Non-pigmented ciliary epithelial cell (primary cell): Measurements from ENCODE around the gene TMEM201.

Experiments
- DNase-seq: peaks from one replicate; pipeline ENCODE4 v3.0.0-alpha.2; 2010; ENCODE audit warnings: low read depth

TMEM201 gene

DNA sequence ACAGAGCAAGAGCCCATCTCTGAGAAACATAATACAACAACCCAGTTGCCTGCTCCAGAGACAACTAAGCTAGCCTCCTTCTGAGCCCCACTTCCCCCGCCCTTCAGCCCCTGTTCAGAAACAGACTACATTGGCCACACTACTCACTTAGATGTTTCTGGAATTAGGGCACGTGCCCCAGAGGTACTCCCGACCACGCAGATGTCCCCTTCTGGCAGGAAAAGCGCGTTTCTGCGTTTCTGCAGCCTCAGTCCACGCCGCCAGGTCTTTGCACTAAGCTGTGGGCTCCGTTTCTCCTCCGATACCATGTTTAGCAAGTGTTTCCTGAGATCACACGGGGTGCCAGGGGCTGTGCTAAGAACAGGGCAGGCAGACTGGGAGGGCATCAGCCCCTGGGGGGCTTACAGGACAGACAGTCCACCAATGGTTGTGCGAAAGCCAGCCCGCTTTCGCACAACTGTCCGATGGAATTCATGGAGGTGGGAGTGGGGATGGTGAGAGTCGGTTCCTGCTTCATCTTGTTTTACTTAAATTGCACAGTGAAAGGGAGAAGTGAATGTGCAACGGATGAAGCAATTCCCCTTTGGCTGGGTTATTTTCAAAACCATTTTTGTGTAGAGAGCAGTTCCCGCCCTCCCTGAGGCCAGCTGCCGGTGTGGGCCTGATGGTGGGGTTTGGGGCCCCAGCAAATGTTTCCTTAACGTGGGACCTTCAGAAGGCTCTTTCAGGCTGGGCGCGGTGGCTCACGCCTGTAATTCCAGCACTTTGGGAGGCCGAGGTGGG is 65.5 kb downstream of the TMEM201 start:
- no peak for DNase-seq

GRCh38 chr1:9654834-9655723 is 66.4 kb downstream of the TMEM201 start:
- no peak for DNase-seq

DNA sequence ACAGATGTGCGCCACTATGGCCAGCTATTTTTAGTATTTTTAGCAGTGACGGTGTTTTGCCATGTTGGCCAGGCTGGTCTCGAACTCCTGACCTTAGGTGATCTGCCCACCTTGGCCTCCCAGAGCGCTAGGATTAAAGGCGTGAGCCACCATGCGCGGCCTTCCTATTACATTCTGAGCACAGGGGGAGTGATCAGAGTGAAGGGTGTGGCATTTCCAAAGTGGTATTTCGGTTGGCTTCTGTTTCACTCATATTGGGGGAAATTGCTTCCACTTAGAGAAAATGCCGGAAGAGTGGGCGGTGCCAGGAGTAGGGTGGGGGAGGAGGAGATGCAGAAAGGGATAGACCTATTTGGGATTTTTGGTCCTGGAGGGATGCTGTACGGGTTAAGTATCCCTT is 67.1 kb downstream of the TMEM201 start:
- DNase-seq, result no peak

DNA sequence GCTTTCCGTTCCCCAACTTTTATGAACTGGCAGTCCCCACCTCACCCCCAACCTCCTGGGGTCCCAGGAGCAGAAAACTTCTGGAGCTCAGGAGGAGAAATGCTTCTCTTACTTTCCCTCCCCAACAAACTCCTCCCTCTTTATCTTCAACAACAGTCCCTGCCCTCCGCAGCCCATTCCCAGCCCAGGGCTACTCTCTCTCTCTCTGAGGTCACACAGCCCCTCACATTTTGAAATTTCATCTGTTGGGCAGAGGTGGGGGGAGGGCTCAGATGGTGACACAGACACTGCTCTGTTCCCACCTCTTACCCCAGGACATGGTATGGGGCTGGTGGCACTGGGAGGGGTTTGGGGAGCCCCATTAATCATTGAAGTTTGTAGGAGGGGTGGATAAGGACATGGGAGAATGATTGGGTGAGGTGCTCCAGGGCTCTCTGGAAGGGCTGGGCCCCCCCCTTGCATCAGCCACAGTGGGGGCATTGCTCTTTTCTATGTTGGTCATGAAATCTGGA is 68.9 kb downstream of the TMEM201 start:
- DNase-seq, result no peak

DNA sequence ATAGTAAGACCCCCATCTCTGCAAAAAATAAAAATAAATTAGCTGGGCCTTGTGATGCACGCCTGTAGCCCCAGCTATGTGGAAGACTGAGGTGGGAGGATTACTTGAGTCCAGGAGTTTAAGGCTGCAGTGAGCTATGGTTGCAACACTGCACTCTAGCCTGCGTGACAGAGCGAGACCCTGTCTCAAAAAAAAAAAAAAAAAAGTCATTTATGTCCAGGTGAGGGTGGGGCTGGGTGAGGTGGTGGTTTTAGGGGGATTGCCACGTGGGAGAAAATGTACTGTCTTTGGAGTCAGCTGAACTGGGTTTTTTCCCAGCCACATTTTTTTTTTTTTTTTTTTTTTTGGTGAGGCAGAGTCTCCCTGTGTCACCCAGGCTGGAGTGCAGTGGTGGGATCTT is 69.5 kb downstream of the TMEM201 start:
- no peak for DNase-seq

GRCh38 chr1:9659328-9659727 is 70.6 kb downstream of the TMEM201 start:
- peak; percentile 53 for DNase-seq

DNA sequence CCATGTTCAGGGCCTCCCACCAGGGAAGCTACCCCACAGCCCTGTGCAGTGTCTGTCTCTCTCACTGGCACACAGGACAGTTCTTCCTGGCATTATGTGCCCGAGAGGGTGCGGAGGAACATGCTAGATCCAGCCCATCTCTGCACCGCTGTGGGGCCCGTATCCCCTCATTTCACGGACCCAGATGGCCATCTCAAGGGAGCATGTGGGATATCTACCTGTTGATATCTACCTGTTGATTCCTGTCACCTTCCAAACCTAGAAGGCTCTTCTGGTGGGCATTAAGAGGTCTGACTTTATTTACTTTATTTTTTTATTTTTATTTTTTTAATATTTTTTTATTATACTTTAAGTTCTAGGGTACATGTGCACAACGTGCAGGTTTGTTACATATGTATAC is 74.5 kb downstream of the TMEM201 start:
- no peak for DNase-seq
